ENCODE data around the gene MOSMO.
"Not testable (repeated sequence)": the region's sequence is repeated elsewhere in the genome, so short reads cannot be mapped to it uniquely, and the experiment has no call there.

Gene MOSMO

GRCh38 chr16:22023505-22023904 is 15.6 kb downstream of the MOSMO start:
- peaks cover 15% of the 10 kb centered on the region for H3K4me1 ChIP-seq (ENCODE audit: control insufficient read depth, low read length)
- no peaks in the 10 kb centered on the region for H3K27me3 ChIP-seq (ENCODE audit: control insufficient read depth, low read length)
- no peaks in the 10 kb centered on the region for H3K9me3 ChIP-seq (ENCODE audit: control insufficient read depth, insufficient read depth, low read length)
- peaks cover 31% of the 10 kb centered on the region for H3K79me2 ChIP-seq (ENCODE audit: control insufficient read depth, low read length)
- no peaks in the 10 kb centered on the region for H3F3A ChIP-seq (ENCODE audit: control insufficient read depth, insufficient read depth)
- peaks cover 3% of the 10 kb centered on the region; the same call in 1 of the 2 replicates for H4K20me1 ChIP-seq (ENCODE audit: control insufficient read depth, insufficient read depth, low read depth, low read length)
- H3K4me3 ChIP-seq (ENCODE audit: low read length): no peak overlapping the region
- H3K27ac ChIP-seq (ENCODE audit: low read depth, low read length): no peak overlapping the region
- TF ChIP-seq CTCF (IDR thresholded peaks at IDR 0.05; ENCODE audit: low read depth, low read length, poor library complexity, severe bottlenecking) (no peak), EZH2phosphoT487 (IDR thresholded peaks at IDR 0.05; ENCODE audit: borderline replicate concordance, low read length) (no peak)
- H3K36me3 ChIP-seq (ENCODE audit: control insufficient read depth, low read length): no peaks in the 10 kb centered on the region
- no peaks in the 10 kb centered on the region for H3K9me2 ChIP-seq (replicated peaks; ENCODE audit: control insufficient read depth, low read length)
- H3K4me2 ChIP-seq (ENCODE audit: low read length): no peak overlapping the region

- H3K27me3 ChIP-seq (ENCODE audit: control insufficient read depth, low read length); H3K36me3 ChIP-seq (ENCODE audit: control insufficient read depth, low read length); H3K27ac ChIP-seq (ENCODE audit: low read depth, low read length); H3K4me2 ChIP-seq (ENCODE audit: low read length); H4K20me1 ChIP-seq (ENCODE audit: control insufficient read depth, insufficient read depth, low read depth, low read length); H3K9me2 ChIP-seq (replicated peaks; ENCODE audit: control insufficient read depth, low read length); H3K4me3 ChIP-seq (ENCODE audit: low read length); H3K9me3 ChIP-seq (ENCODE audit: control insufficient read depth, insufficient read depth, low read length); H3F3A ChIP-seq (ENCODE audit: control insufficient read depth, insufficient read depth): not testable (repeated sequence)
- Histone ChIP-seq H3K79me2 (ENCODE audit: control insufficient read depth, low read length) (peaks cover 27% of the 10 kb centered on the region), H3K4me1 (ENCODE audit: control insufficient read depth, low read length) (peaks cover 15% of the 10 kb centered on the region)
Observed at GRCh38 chr16:22024785-22025184, 16.9 kb downstream of the MOSMO start.

GRCh38 chr16:22027633-22028032 is 19.7 kb downstream of the MOSMO start:
- Histone ChIP-seq H3K79me2 (ENCODE audit: control insufficient read depth, low read length) (peaks cover 13% of the 10 kb centered on the region), H3K9me2 (replicated peaks; ENCODE audit: control insufficient read depth, low read length) (no peaks in the 10 kb centered on the region), H3K4me3 (ENCODE audit: low read length) (no peak overlapping the region), H3K4me1 (ENCODE audit: control insufficient read depth, low read length) (peaks cover 15% of the 10 kb centered on the region), H3K9me3 (ENCODE audit: control insufficient read depth, insufficient read depth, low read length) (peaks cover 3% of the 10 kb centered on the region; the same call in 1 of the 2 replicates), H3K27me3 (ENCODE audit: control insufficient read depth, low read length) (no peaks in the 10 kb centered on the region), H3K36me3 (ENCODE audit: control insufficient read depth, low read length) (peaks cover 6% of the 10 kb centered on the region; the same call in 1 of the 2 replicates), H3K27ac (ENCODE audit: low read depth, low read length) (no peak overlapping the region), H3F3A (ENCODE audit: control insufficient read depth, insufficient read depth) (no peaks in the 10 kb centered on the region), H3K4me2 (ENCODE audit: low read length) (no peak overlapping the region), H4K20me1 (ENCODE audit: control insufficient read depth, insufficient read depth, low read depth, low read length) (no peaks in the 10 kb centered on the region)
- no peak for TF ChIP-seq CTCF (IDR thresholded peaks at IDR 0.05; ENCODE audit: low read depth, low read length, poor library complexity, severe bottlenecking)
- TF ChIP-seq EZH2phosphoT487 (IDR thresholded peaks at IDR 0.05; ENCODE audit: borderline replicate concordance, low read length): no peak

- no peak overlapping the region for H3K4me3 ChIP-seq (ENCODE audit: low read length)
- no peaks in the 10 kb centered on the region for H3K9me2 ChIP-seq (replicated peaks; ENCODE audit: control insufficient read depth, low read length)
- peaks cover 15% of the 10 kb centered on the region for H3K4me1 ChIP-seq (ENCODE audit: control insufficient read depth, low read length)
- no peaks in the 10 kb centered on the region for H3K27me3 ChIP-seq (ENCODE audit: control insufficient read depth, low read length)
- peaks cover 3% of the 10 kb centered on the region; the same call in 1 of the 2 replicates for H3K9me3 ChIP-seq (ENCODE audit: control insufficient read depth, insufficient read depth, low read length)
- H3K27ac ChIP-seq (ENCODE audit: low read depth, low read length): no peak overlapping the region
- H3K79me2 ChIP-seq (ENCODE audit: control insufficient read depth, low read length): peaks cover 5% of the 10 kb centered on the region; the same call in 1 of the 2 replicates
- peaks cover 6% of the 10 kb centered on the region; the same call in 1 of the 2 replicates for H3K36me3 ChIP-seq (ENCODE audit: control insufficient read depth, low read length)
- H3F3A ChIP-seq (ENCODE audit: control insufficient read depth, insufficient read depth): no peaks in the 10 kb centered on the region
- no peaks in the 10 kb centered on the region for H4K20me1 ChIP-seq (ENCODE audit: control insufficient read depth, insufficient read depth, low read depth, low read length)
- TF ChIP-seq EZH2phosphoT487 (IDR thresholded peaks at IDR 0.05; ENCODE audit: borderline replicate concordance, low read length): no peak
- TF ChIP-seq CTCF (IDR thresholded peaks at IDR 0.05; ENCODE audit: low read depth, low read length, poor library complexity, severe bottlenecking): no peak
- no peak overlapping the region for H3K4me2 ChIP-seq (ENCODE audit: low read length)
Observed at GRCh38 chr16:22029632-22030031, 21.7 kb downstream of the MOSMO start.
